ENCODE results near the gene NCAPD2. TPM values are rescaled to one million over a fixed set of nuclear protein-coding genes. Genes with fewer than 3 reads are reported as not detected.

Gene NCAPD2
- total and polyA plus RNA-seq, 2 donors (not counting 1 experiment from before 2014, with no cell fraction given), result 19.9 to 42.1 TPM

DNA sequence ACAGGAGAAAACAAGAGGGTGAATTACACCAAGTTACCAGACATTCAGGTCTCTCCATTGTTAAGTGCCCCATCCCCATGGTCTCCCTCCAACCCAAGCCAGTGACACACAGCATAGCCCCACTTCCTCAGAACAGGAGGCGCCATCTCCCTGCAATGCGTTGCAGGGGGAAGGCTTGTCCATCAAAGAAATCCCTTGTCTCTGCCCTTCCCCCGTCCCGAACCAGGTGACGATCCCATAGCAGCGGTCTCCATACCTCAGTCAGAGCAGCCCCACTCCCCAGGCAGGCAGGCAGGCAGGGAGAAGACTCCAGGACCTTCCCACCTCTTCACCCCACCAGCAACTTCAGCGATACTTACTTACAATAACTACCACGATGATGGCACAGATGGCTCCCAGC is 29.4 kb upstream of the NCAPD2 start:
- no peak overlapping the region for H3K9ac ChIP-seq (ENCODE audit: low read length)
- POLR2A ChIA-PET, result interaction anchor here (0.6 to 2.2 kb wide), 6 partner anchors 20 to 149 kb away, joined by 3 to 33 read pairs (median 4); partner anchors contain the start of genes CD27 and GAPDH

More for the DNA sequence above, 29.4 kb upstream of the NCAPD2 start:
- Mint-ChIP-seq H3K4me1 (peaks cover 88% of the 10 kb centered on the region), H3K27me3 (no peaks in the 10 kb centered on the region), H3K4me3 (no peak overlapping the region), H3K9me3 (ENCODE audit: insufficient read depth) (no peaks in the 10 kb centered on the region), H3K27ac (peak overlapping the region; percentile 98)
- Histone ChIP-seq H3K4me3 (ENCODE audit: control extremely low read depth in 1 of 5, extremely low read depth in 1 of 5, insufficient read depth in 1 of 5, low read depth in 2 of 5, low read length in 4 of 5) (no peak overlapping the region), H3K27ac (ENCODE audit: low read length in 2 of 2) (peak overlapping the region; percentile 3 to 89), H3K27me3 (replicated peaks in 1 of 4; ENCODE audit: control extremely low read depth in 1 of 4, control insufficient read depth in 3 of 4, insufficient read depth in 4 of 4, low read length in 3 of 4) (no peaks in the 10 kb centered on the region), H3K79me2 (ENCODE audit: control insufficient read depth, insufficient read depth, low read length) (peaks cover 45% of the 10 kb centered on the region), H3K36me3 (replicated peaks in 1 of 2; ENCODE audit: control extremely low read depth in 1 of 2, control insufficient read depth in 1 of 2, extremely low read depth in 1 of 2, insufficient read depth in 2 of 2, low read length in 1 of 2) (peaks cover 4 to 55% of the 10 kb centered on the region in 2 experiments), H3K4me2 (replicated peaks; ENCODE audit: low read depth, low read length, poor library complexity, severe bottlenecking) (no peak overlapping the region), H3K9me3 (ENCODE audit: control extremely low read depth in 1 of 3, control insufficient read depth in 2 of 3, insufficient read depth in 1 of 3, low read length in 2 of 3) (no peaks in the 10 kb centered on the region), H2AFZ (ENCODE audit: insufficient read depth, low read depth, low read length, poor library complexity, severe bottlenecking) (no peak overlapping the region), H4K20me1 (ENCODE audit: control insufficient read depth, insufficient read depth, low read length, poor library complexity, severe bottlenecking) (peaks cover 19% of the 10 kb centered on the region), H3K4me1 (ENCODE audit: control insufficient read depth in 2 of 2, insufficient read depth in 2 of 2, low read length in 2 of 2) (peaks cover 66 to 94% of the 10 kb centered on the region in 2 donors)
- no peak for ATAC-seq (ENCODE audit: low read depth)
- intact Hi-C loops (cut with micrococcal nuclease), result loop anchor here (10.0 kb wide), 1 partner anchor 130 kb away; no protein-coding TSS in a partner anchor
- DNase-seq, result no peak
- WGBS (ENCODE audit: insufficient coverage), result 96% methylated on average over 8 of the region's 8 CpGs
- CTCF ChIA-PET, result interaction anchor here (0.5 to 8.9 kb wide), 21 partner anchors 7 to 260 kb away, joined by 3 to 383 read pairs (median 8); partner anchors contain the start of genes CD27, GAPDH, LPAR5 and TAPBPL
- TF ChIP-seq, protein P1, sequence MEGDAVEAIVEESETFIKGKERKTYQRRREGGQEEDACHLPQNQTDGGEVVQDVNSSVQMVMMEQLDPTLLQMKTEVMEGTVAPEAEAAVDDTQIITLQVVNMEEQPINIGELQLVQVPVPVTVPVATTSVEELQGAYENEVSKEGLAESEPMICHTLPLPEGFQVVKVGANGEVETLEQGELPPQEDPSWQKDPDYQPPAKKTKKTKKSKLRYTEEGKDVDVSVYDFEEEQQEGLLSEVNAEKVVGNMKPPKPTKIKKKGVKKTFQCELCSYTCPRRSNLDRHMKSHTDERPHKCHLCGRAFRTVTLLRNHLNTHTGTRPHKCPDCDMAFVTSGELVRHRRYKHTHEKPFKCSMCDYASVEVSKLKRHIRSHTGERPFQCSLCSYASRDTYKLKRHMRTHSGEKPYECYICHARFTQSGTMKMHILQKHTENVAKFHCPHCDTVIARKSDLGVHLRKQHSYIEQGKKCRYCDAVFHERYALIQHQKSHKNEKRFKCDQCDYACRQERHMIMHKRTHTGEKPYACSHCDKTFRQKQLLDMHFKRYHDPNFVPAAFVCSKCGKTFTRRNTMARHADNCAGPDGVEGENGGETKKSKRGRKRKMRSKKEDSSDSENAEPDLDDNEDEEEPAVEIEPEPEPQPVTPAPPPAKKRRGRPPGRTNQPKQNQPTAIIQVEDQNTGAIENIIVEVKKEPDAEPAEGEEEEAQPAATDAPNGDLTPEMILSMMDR (IDR thresholded peaks at IDR 0.05), result no peak
- no peak for TF ChIP-seq EZH2 (IDR thresholded peaks at IDR 0.05; ENCODE audit: borderline replicate concordance, insufficient read depth, low read depth, low read length, poor library complexity, severe bottlenecking)

Measured in B cell (primary cell).